HG03575 (cell line): ENCODE results near the gene SLIT3.

Experiments
- ATAC-seq: cut with Tn5 transposase; IDR thresholded peaks from one replicate; pipeline ENCODE4 v1.9.1; 2021; ENCODE audit not compliant: unreplicated experiment, insufficient number of reproducible peaks, low FRiP score; ENCODE audit errors: extremely low read depth

Gene SLIT3

GRCh38 chr5:168914491-168914890, 386.4 kb downstream of the SLIT3 start:
- ATAC-seq: no peak

- ATAC-seq: no peak
Measured at GRCh38 chr5:168910874-168911273, 390.1 kb downstream of the SLIT3 start.

GRCh38 chr5:168908207-168908606, 392.7 kb downstream of the SLIT3 start:
- no peak for ATAC-seq

GRCh38 chr5:168903061-168903460, 397.9 kb downstream of the SLIT3 start:
- no peak for ATAC-seq

- no peak for ATAC-seq
Measured at GRCh38 chr5:168899673-168900072, 401.3 kb downstream of the SLIT3 start.

- no peak for ATAC-seq
Measured at GRCh38 chr5:168899264-168899663, 401.7 kb downstream of the SLIT3 start.

- no peak for ATAC-seq
Measured at GRCh38 chr5:168898247-168898911, 402.6 kb downstream of the SLIT3 start.

GRCh38 chr5:168897387-168898122, 403.4 kb downstream of the SLIT3 start:
- ATAC-seq: no peak

- no peak for ATAC-seq
Measured at GRCh38 chr5:168895295-168896071, 405.5 kb downstream of the SLIT3 start.

- no peak for ATAC-seq
Measured at GRCh38 chr5:168893283-168893682, 407.7 kb downstream of the SLIT3 start.

- ATAC-seq: no peak
Measured at GRCh38 chr5:168892618-168893186, 408.2 kb downstream of the SLIT3 start.

- no peak for ATAC-seq
Measured at GRCh38 chr5:168890816-168891812, 409.8 kb downstream of the SLIT3 start.

GRCh38 chr5:168889039-168889438, 411.9 kb downstream of the SLIT3 start:
- ATAC-seq: no peak

GRCh38 chr5:168887931-168888330, 413.0 kb downstream of the SLIT3 start:
- ATAC-seq: no peak

GRCh38 chr5:168886157-168886556, 414.8 kb downstream of the SLIT3 start:
- ATAC-seq: no peak

- ATAC-seq: no peak
Measured at GRCh38 chr5:168885324-168886120, 415.4 kb downstream of the SLIT3 start.

GRCh38 chr5:168883991-168884390, 416.9 kb downstream of the SLIT3 start:
- ATAC-seq: no peak

- ATAC-seq: no peak
Measured at GRCh38 chr5:168883281-168883741, 417.6 kb downstream of the SLIT3 start.
